H1 (cell line): Measurements from ENCODE around the gene TUBA3D. TPM values are rescaled to one million over a fixed set of nuclear protein-coding genes. Genes with fewer than 3 reads are reported as not detected.
"Not testable (repeated sequence)": the region's sequence is repeated elsewhere in the genome, so short reads cannot be mapped to it uniquely, and the experiment has no call there.

Experiments
- CTCF ChIA-PET: fragments of 300-600 bp; sonication (Branson Sonifier 250); formaldehyde crosslinking; loops from one replicate; lab custom pipeline; 2021; ENCODE audit not compliant: partially characterized antibody; lab: Charles Lee
- POLR2A ChIA-PET: fragments of 300-600 bp; sonication (Branson Sonifier 250); formaldehyde crosslinking; loops from one replicate; lab custom pipeline; 2021; ENCODE audit warnings: inconsistent platforms; ENCODE audit not compliant: partially characterized antibody; lab: Charles Lee
- DNase-seq, 2 experiments: peaks; one replicate each; pipeline versions ENCODE4 v3.0.0 to v3.0.0-alpha.2; 2010 to 2022; ENCODE audit warnings: low spot score in 2 of 2, low read depth in 1 of 2, mixed read lengths in 1 of 2
- FAIRE-seq: peaks from 2 replicates; lab custom pipeline; 2011; peaks lifted over from hg19 to GRCh38; lab: Jason Lieb, UNC
- H2AFZ ChIP-seq: 2 replicates; pipeline ENCODE4 v1.8.1; 2012; ENCODE audit warnings: low read length, inconsistent platforms
- H2AK5ac ChIP-seq: 2 replicates; pipeline ENCODE4 v1.6.1; 2013; ENCODE audit warnings: low read depth, low read length
- H2BK120ac ChIP-seq: replicated peaks from 2 replicates; pipeline ENCODE3; 2013; ENCODE audit warnings: low read depth, low read length, inconsistent platforms
- H2BK12ac ChIP-seq: 2 replicates; pipeline ENCODE4 v1.6.1; 2013; ENCODE audit warnings: low read depth, low read length
- H2BK15ac ChIP-seq: 2 replicates; pipeline ENCODE4 v1.6.1; 2013; ENCODE audit warnings: low read length
- H2BK20ac ChIP-seq: 2 replicates; pipeline ENCODE4 v1.6.1; 2013; ENCODE audit warnings: low read length
- H2BK5ac ChIP-seq: 2 replicates; pipeline ENCODE4 v1.6.1; 2013; ENCODE audit warnings: low read depth, low read length
- H3K14ac ChIP-seq: 2 replicates; pipeline ENCODE4 v1.6.1; 2013; ENCODE audit warnings: inconsistent platforms; ENCODE audit not compliant: insufficient read length
- H3K18ac ChIP-seq: 2 replicates; pipeline ENCODE4 v1.6.1; 2013; ENCODE audit warnings: low read length; ENCODE audit errors: extremely low read depth
- H3K23ac ChIP-seq: 2 replicates; pipeline ENCODE4 v1.6.1; 2013; ENCODE audit warnings: inconsistent platforms; ENCODE audit not compliant: insufficient read length
- H3K23me2 ChIP-seq: 2 replicates; pipeline ENCODE4 v1.6.1; 2013; ENCODE audit warnings: low read depth, low read length
- H3K27ac ChIP-seq: 2 replicates; pipeline ENCODE4 v1.6.1; 2011; ENCODE audit warnings: low read depth, low read length, inconsistent platforms
- H3K27me3 ChIP-seq, 4 experiments: replicated peaks in 1 of 4; 1 replicate in 1 of 4; 2 replicates in 3 of 4; pipeline versions ENCODE4 v1.6.1 to v1.8.1; 2011 to 2013; ENCODE audit warnings: low read length in 3 of 4, mild to moderate bottlenecking in 3 of 4, inconsistent platforms in 2 of 4, mixed read lengths in 2 of 4, moderate library complexity in 1 of 4; ENCODE audit not compliant: control insufficient read depth in 3 of 4, insufficient read depth in 3 of 4; ENCODE audit errors: extremely low read depth in 1 of 4
- H3K36me3 ChIP-seq, 4 experiments: 2 replicates each; pipeline versions ENCODE4 v1.6.1 to v1.8.1; 2011 to 2013; ENCODE audit warnings: mild to moderate bottlenecking in 4 of 4, low read length in 3 of 4, moderate library complexity in 2 of 4, control low read depth in 1 of 4, inconsistent platforms in 1 of 4; ENCODE audit not compliant: insufficient read depth in 4 of 4, control insufficient read depth in 2 of 4
- H3K4ac ChIP-seq: replicated peaks from 2 replicates; pipeline ENCODE3; 2013; ENCODE audit warnings: low read length, low read depth, mixed read lengths, inconsistent platforms; ENCODE audit not compliant: insufficient read length
- H3K4me1 ChIP-seq, 4 experiments: replicated peaks in 1 of 4; 1 replicate in 1 of 4; 2 replicates in 3 of 4; pipeline versions ENCODE4 v1.6.1 to v1.8.1; 2011 to 2013; ENCODE audit warnings: low read length in 3 of 4, inconsistent platforms in 2 of 4, mixed read lengths in 1 of 4; ENCODE audit not compliant: insufficient read depth in 4 of 4, control insufficient read depth in 3 of 4
- H3K4me2 ChIP-seq, 2 experiments: 2 replicates each; pipeline versions ENCODE4 v1.6.1 to v1.8.1; 2011 to 2013; ENCODE audit warnings: low read depth in 2 of 2, low read length in 2 of 2, control low read depth in 1 of 2, inconsistent platforms in 1 of 2, mild to moderate bottlenecking in 1 of 2; ENCODE audit not compliant: insufficient read depth in 1 of 2
- H3K4me3 ChIP-seq, 4 experiments: fragments of 200-600, 300-600 bp in 1 of 4; sonication (generic), shearing (Covaris generic), sonication (Bioruptor Twin) in 1 of 4; 2 replicates each; pipeline versions ENCODE4 v1.5.1 to v1.8.1; 2011 to 2016; ENCODE audit warnings: low read length in 4 of 4, low read depth in 3 of 4, control low read depth in 2 of 4, inconsistent platforms in 2 of 4, mild to moderate bottlenecking in 2 of 4, mixed read lengths in 1 of 4, moderate library complexity in 1 of 4; ENCODE audit not compliant: insufficient read depth in 2 of 4; ENCODE audit errors: extremely low read depth in 1 of 4
- H3K56ac ChIP-seq: replicated peaks from 2 replicates; pipeline ENCODE3; 2013; ENCODE audit warnings: low read depth, mild to moderate bottlenecking, mixed read lengths, low read length, inconsistent platforms; ENCODE audit not compliant: insufficient read length
- H3K79me1 ChIP-seq: 2 replicates; pipeline ENCODE4 v1.6.1; 2013; ENCODE audit warnings: low read depth, low read length, control low read depth
- H3K79me2 ChIP-seq, 2 experiments: 2 replicates each; pipeline versions ENCODE4 v1.6.1 to v1.8.1; 2012 to 2013; ENCODE audit warnings: low read length in 2 of 2, mild to moderate bottlenecking in 2 of 2, inconsistent platforms in 1 of 2; ENCODE audit not compliant: insufficient read depth in 2 of 2, control insufficient read depth in 1 of 2
- H3K9ac ChIP-seq, 4 experiments: replicated peaks in 1 of 4; 1 replicate in 1 of 4; 2 replicates in 3 of 4; pipeline versions ENCODE4 v1.6.1 to v1.8.1; 2011 to 2013; ENCODE audit warnings: low read depth in 3 of 4, low read length in 3 of 4, control low read depth in 2 of 4, mild to moderate bottlenecking in 2 of 4, moderate library complexity in 2 of 4, inconsistent platforms in 1 of 4; ENCODE audit errors: extremely low read depth in 1 of 4
- H3K9me3 ChIP-seq, 2 experiments: 2 replicates each; pipeline versions ENCODE4 v1.6.1 to v1.8.1; 2012 to 2013; ENCODE audit warnings: mild to moderate bottlenecking in 2 of 2, moderate library complexity in 2 of 2, control low read depth in 1 of 2, inconsistent platforms in 1 of 2, low read depth in 1 of 2, low read length in 1 of 2, mixed read lengths in 1 of 2; ENCODE audit not compliant: insufficient read depth in 2 of 2
- H4K20me1 ChIP-seq, 2 experiments: replicated peaks in 1 of 2; 2 replicates each; pipeline versions ENCODE3 to v1.8.1; 2011 to 2013; ENCODE audit warnings: inconsistent platforms in 2 of 2, low read length in 2 of 2, mild to moderate bottlenecking in 1 of 2; ENCODE audit not compliant: insufficient read depth in 2 of 2, control insufficient read depth in 1 of 2
- H4K5ac ChIP-seq: 2 replicates; pipeline ENCODE4 v1.6.1; 2013; ENCODE audit warnings: low read length, low read depth, mixed read lengths, inconsistent platforms; ENCODE audit not compliant: insufficient read length
- H4K8ac ChIP-seq: 2 replicates; pipeline ENCODE4 v1.8.0; 2013; ENCODE audit warnings: mild to moderate bottlenecking, moderate library complexity, low read length, inconsistent platforms; ENCODE audit not compliant: insufficient read depth; ENCODE audit errors: extremely low read depth
- H4K91ac ChIP-seq: replicated peaks from 2 replicates; pipeline ENCODE3; 2013; ENCODE audit warnings: low read length, mixed read lengths, inconsistent platforms; ENCODE audit not compliant: insufficient read length
- whole genome bisulfite sequencing, 2 experiments: shearing (Covaris generic) in 1 of 2; methylation state at CpG; one replicate each; pipeline versions ENCODE4 v1.1.6 to v1.1.7; 2013 to 2015; ENCODE audit warnings: low lambda C conversion rate in 2 of 2, mixed read lengths in 2 of 2, inconsistent platforms in 1 of 2, low coverage in 1 of 2, missing lambda C conversion rate in 1 of 2; ENCODE audit not compliant: insufficient replicate concordance in 2 of 2, insufficient coverage in 1 of 2, insufficient read length in 1 of 2; ENCODE audit errors: extremely low coverage in 1 of 2, missing lambda C conversion rate in 1 of 2; 5-methylcytosine and 5-hydroxymethylcytosine counted together
- polyA plus RNA-seq, 7 experiments: library from polyadenylated mRNA; depleted of rRNA in 3 of 7; stranded (reverse) in 5 of 7; unstranded in 2 of 7; fragments of >200 nt in 5 of 7; fragments of 200-250 nt in 2 of 7; gene quantifications; 1 replicate in 5 of 7; 2 replicates in 1 of 7; 4 replicates in 1 of 7; pipeline versions ENCODE4 v1.2.1 to v1.2.3, GENCODE V29; 2011 to 2013; ENCODE audit warnings: missing spikeins in 2 of 7, mixed read lengths in 2 of 7
- total RNA-seq: library from RNA; stranded (reverse); fragmentation: NEBNext Ultra II Directional; extraction: Animal tissue kit (Norgen Biotek cat#: 25700); gene quantifications from 2 replicates; pipeline ENCODE4 v1.2.1, GENCODE V29; 2021

TUBA3D gene
- total and polyA plus RNA-seq, 2 of the 8 experiments (the other 6 are each of a cell fraction or from before 2014, with no cell fraction given) = 0.15 TPM; not detected in 1

DNA sequence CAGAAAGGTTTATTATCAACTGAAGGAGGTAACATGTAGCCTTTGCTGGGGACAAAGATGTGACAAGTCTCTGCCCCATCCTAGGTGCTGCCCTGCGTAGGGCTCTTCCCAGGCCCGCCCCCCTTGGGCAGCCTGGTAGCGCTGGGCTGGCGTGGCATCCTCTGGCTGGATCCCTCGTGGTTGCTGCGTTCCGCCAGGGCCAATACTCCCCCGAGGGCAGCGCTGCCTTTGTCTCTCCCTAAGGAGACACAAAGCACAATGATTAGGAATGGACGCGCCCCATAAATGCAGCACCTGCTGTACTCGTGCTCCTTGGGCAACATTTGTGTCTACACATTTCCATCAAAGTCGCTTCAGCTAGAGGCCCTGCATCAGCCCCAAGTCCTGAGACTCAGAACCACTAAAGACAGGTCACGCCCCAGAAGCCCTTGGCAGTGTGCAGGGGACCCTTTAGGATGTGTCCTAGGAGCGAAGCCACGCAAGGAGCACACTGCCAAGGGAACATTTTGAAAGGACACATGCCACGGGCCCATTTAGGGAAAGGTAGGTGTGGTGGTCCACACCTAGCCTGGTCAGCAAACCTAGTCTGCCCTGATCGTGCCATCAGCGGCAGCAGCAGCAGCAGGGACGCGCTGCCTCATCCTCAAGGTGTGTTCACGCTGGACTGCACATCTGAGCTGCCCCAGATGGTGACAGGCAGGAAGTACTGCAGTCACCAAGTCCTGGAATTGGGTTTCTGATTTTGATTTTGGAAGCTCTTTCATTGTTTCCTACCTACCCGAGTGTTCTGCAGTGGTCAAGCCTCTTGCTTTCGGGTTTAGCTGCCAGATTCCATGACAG is 8.3 kb downstream of the TUBA3D start:
- not testable (repeated sequence) for H3K36me3 ChIP-seq

More for the DNA sequence above, 8.3 kb downstream of the TUBA3D start:
- H3K79me2 ChIP-seq, H3K18ac ChIP-seq, H2BK120ac ChIP-seq, H4K20me1 ChIP-seq, H4K91ac ChIP-seq, H3K4me1 ChIP-seq, H3K4ac ChIP-seq, H3K79me1 ChIP-seq, H4K8ac ChIP-seq, H3K9ac ChIP-seq, H2BK15ac ChIP-seq, H2BK5ac ChIP-seq, H3K14ac ChIP-seq, H3K27me3 ChIP-seq, H3K27ac ChIP-seq, FAIRE-seq, H4K5ac ChIP-seq, H2AFZ ChIP-seq, H3K9me3 ChIP-seq, H3K23me2 ChIP-seq, H3K23ac ChIP-seq, H2AK5ac ChIP-seq, H2BK20ac ChIP-seq, H2BK12ac ChIP-seq, DNase-seq, H3K56ac ChIP-seq, H3K4me2 ChIP-seq, H3K4me3 ChIP-seq: not testable (repeated sequence)
- CTCF ChIA-PET = interaction anchor here (1.0 to 1.9 kb wide), 3 partner anchors 9 to 71 kb away, joined by 3 to 5 read pairs (median 4); no protein-coding TSS in a partner anchor
- POLR2A ChIA-PET = interaction anchor here (1.5 kb wide), 1 partner anchor 8 kb away, joined by 4 read pairs; the partner anchor contains the start of gene MZT2A
- WGBS, 2 experiments = 93% methylated on average over 24 of the region's 24 CpGs; no CpG with 5 or more reads in 1 of the 2 experiments
